ENCODE data around the gene RUFY3.
"Not testable (repeated sequence)": the region's sequence is repeated elsewhere in the genome, so short reads cannot be mapped to it uniquely, and the experiment has no call there.

RUFY3 gene

DNA sequence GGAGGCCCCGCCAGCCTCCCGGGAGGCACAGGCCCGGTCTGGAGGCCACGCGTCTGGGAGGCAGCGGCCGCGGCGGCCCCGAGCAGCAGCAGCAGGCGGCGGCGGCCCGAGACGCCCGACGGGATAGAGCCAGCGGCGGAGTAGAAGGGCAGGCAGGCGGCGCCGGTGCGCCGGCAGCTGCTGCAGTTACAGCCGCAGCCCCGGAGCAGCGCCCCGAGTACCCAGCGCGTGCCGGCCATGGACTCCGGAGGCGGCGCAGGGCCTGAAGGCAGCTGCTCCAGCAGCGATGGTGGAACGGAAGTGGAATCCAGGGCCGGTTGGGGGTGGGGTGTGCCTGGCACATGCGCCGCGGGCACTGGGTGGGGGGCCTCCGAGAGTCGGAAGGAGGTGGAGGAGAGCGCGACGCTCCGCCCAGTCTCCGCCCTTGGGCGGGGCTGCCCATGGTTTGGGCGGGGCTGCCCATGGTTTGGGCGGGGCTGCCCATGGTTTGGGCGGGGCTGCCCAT is 117.9 kb downstream of the RUFY3 start, which contains the start of gene GRSF1:
Gene GRSF1 (minus strand): TSS at position 302 of the 505 bp plus-strand sequence. CDS start 63 bp downstream, at position 239.
- peak; percentile 89 for DNase-seq (ENCODE audit: low spot score)
- POLR2A ChIA-PET (ENCODE audit: low non-redundant PET) = no interaction called here
- CTCF ChIA-PET = interaction anchor here (0.6 to 0.7 kb wide), 2 partner anchors 704 to 950 kb away, joined by 3 read pairs; no protein-coding TSS in a partner anchor
- peak within 1 kb of the TSS; percentile 91 for H3K27ac ChIP-seq
- TF ChIP-seq, protein P1, sequence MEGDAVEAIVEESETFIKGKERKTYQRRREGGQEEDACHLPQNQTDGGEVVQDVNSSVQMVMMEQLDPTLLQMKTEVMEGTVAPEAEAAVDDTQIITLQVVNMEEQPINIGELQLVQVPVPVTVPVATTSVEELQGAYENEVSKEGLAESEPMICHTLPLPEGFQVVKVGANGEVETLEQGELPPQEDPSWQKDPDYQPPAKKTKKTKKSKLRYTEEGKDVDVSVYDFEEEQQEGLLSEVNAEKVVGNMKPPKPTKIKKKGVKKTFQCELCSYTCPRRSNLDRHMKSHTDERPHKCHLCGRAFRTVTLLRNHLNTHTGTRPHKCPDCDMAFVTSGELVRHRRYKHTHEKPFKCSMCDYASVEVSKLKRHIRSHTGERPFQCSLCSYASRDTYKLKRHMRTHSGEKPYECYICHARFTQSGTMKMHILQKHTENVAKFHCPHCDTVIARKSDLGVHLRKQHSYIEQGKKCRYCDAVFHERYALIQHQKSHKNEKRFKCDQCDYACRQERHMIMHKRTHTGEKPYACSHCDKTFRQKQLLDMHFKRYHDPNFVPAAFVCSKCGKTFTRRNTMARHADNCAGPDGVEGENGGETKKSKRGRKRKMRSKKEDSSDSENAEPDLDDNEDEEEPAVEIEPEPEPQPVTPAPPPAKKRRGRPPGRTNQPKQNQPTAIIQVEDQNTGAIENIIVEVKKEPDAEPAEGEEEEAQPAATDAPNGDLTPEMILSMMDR (conservative IDR thresholded peaks at IDR 0.05; ENCODE audit: low read depth) = no peak

GRCh38 chr4:70840137-70840536 is 118.4 kb downstream of the RUFY3 start:
- peak; percentile 30 for DNase-seq (ENCODE audit: low spot score)
- POLR2A ChIA-PET (ENCODE audit: low non-redundant PET) = not testable (repeated sequence)
- H3K27ac ChIP-seq = peak overlapping the region; percentile 44
- CTCF ChIA-PET = interaction anchor here (0.7 kb wide), 1 partner anchor 703 kb away, joined by 3 read pairs; no protein-coding TSS in a partner anchor

GRCh38 chr4:70840631-70841030 is 118.9 kb downstream of the RUFY3 start:
- CTCF ChIA-PET; POLR2A ChIA-PET (ENCODE audit: low non-redundant PET); DNase-seq (ENCODE audit: low spot score): not testable (repeated sequence)
- peak overlapping the region; percentile 44 for H3K27ac ChIP-seq

DNA sequence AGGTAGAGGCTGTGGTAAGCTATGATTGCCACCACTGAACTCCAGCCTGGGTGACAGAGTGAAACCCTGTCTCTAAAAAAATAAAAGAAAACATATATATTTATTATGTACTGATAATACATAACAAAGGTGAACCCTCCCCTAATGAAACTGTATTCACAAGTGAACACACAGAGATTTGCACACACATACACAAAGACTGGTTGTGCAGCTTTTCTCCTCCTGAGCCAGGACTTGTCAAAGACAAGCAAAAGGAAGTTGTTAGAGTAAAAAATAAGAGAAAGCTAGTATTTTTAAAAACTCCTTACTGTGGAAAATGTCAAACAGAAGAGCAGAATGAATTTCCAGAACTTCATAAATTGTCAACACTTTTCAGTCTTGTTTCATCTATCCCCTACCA is 119.4 kb downstream of the RUFY3 start:
- ChIA-PET POLR2A (ENCODE audit: low non-redundant PET) (no interaction called here), CTCF (no interaction called here)
- TF ChIP-seq, protein P1 (conservative IDR thresholded peaks at IDR 0.05; ENCODE audit: low read depth) = no peak
- no peak for DNase-seq (ENCODE audit: low spot score)
- peak overlapping the region; percentile 44 for H3K27ac ChIP-seq

- H3K27ac ChIP-seq = no peak overlapping the region
- DNase-seq (ENCODE audit: low spot score) = no peak
- CTCF ChIA-PET = no interaction called here
- TF ChIP-seq, protein P1 (conservative IDR thresholded peaks at IDR 0.05; ENCODE audit: low read depth) = no peak
- POLR2A ChIA-PET (ENCODE audit: low non-redundant PET) = no interaction called here
Measured at GRCh38 chr4:70841951-70842350, 120.2 kb downstream of the RUFY3 start.

- TF ChIP-seq, protein P1 (conservative IDR thresholded peaks at IDR 0.05; ENCODE audit: low read depth) = no peak
- ChIA-PET POLR2A (ENCODE audit: low non-redundant PET) (no interaction called here), CTCF (no interaction called here)
- H3K27ac ChIP-seq = no peak overlapping the region
- DNase-seq (ENCODE audit: low spot score) = no peak
Measured at GRCh38 chr4:70842761-70843435, 121.1 kb downstream of the RUFY3 start.

DNA sequence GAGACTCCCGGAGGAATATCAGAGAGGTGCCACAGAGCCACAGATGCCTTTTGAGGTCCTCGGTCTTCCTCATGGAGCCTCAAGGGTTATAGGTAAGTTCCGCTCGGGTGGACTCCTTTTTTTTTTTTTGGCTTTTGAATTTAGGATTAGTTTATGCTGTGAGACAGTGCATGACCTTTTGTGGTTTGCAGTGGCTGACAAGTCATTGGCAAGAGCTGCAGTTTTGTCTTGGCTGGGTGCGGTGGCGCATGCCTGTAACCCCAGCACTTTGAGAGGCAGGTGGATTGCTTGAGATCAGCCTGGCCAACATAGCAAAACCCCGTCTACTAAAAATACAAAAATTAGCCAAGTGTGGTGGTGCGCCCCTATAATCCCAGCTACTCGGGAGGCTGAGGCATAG is 122.4 kb downstream of the RUFY3 start:
- ChIA-PET CTCF (interaction anchor here (0.6 kb wide), 1 partner anchor 944 kb away, joined by 3 read pairs; no protein-coding TSS in a partner anchor), POLR2A (ENCODE audit: low non-redundant PET) (no interaction called here)
- no peak overlapping the region for H3K27ac ChIP-seq
- TF ChIP-seq, protein P1 (conservative IDR thresholded peaks at IDR 0.05; ENCODE audit: low read depth) = no peak
- DNase-seq (ENCODE audit: low spot score) = no peak
